NB4 (cell line): ENCODE results near the gene SPSB3.

Experiments
- DNase-seq: peaks from one replicate; pipeline ENCODE4 v3.0.0; 2010; ENCODE audit warnings: low read depth
- H3K4me3 ChIP-seq: one replicate; pipeline ENCODE4 v1.5.1; 2011; ENCODE audit warnings: mild to moderate bottlenecking, low read depth, low read length, moderate library complexity
- MAX ChIP-seq: IDR thresholded peaks from 2 replicates; pipeline ENCODE4 v1.6.1; 2011; ENCODE audit warnings: low read depth, low read length
- MYC ChIP-seq: IDR thresholded peaks from 2 replicates; pipeline ENCODE4 v1.6.1; 2011; ENCODE audit warnings: low read depth, low read length
- POLR2A ChIP-seq: IDR thresholded peaks from 2 replicates; pipeline ENCODE4 v1.6.1; 2011; ENCODE audit warnings: mild to moderate bottlenecking; ENCODE audit not compliant: insufficient read length; ENCODE audit errors: extremely low read depth
- TF ChIP-seq, protein P1 (sequence below): IDR thresholded peaks from one replicate; pipeline ENCODE4 v1.5.1; 2012; ENCODE audit warnings: low read depth, low read length

The SPSB3 gene

GRCh38 chr16:1779741-1780676 is 2.4 kb downstream of the SPSB3 start:
- no peak overlapping the region for H3K4me3 ChIP-seq
- TF ChIP-seq MYC (no peak), POLR2A (no peak), MAX (no peak)
- TF ChIP-seq, protein P1, sequence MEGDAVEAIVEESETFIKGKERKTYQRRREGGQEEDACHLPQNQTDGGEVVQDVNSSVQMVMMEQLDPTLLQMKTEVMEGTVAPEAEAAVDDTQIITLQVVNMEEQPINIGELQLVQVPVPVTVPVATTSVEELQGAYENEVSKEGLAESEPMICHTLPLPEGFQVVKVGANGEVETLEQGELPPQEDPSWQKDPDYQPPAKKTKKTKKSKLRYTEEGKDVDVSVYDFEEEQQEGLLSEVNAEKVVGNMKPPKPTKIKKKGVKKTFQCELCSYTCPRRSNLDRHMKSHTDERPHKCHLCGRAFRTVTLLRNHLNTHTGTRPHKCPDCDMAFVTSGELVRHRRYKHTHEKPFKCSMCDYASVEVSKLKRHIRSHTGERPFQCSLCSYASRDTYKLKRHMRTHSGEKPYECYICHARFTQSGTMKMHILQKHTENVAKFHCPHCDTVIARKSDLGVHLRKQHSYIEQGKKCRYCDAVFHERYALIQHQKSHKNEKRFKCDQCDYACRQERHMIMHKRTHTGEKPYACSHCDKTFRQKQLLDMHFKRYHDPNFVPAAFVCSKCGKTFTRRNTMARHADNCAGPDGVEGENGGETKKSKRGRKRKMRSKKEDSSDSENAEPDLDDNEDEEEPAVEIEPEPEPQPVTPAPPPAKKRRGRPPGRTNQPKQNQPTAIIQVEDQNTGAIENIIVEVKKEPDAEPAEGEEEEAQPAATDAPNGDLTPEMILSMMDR: no peak
- DNase-seq: no peak

DNA sequence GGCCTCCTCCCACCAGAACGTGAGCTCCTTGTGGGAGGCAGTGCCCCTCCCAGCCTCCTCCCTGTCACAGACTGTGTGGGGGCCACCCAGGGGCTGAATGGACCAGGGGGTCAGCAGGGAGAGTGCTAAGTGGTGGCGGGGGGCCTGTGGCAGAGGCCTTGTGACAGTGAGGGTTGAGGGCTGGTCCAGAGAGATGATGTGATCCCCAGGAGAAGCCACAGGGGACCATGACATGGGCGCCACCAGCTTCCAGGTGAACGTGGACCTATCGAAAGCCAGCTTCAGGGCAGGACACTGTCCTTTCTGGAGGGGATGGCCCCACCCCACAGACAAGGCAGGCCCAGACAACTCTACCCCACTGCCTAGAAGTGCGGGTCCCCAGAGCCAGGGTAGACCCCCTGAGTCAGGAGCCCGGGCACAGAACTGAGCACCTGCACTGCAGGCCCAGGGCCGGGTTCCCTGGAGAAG is 3.1 kb downstream of the SPSB3 start:
- TF ChIP-seq, protein P1: no peak
- TF ChIP-seq POLR2A: no peak
- TF ChIP-seq MAX: no peak
- no peak for TF ChIP-seq MYC
- no peak for DNase-seq
- H3K4me3 ChIP-seq: no peak overlapping the region

DNA sequence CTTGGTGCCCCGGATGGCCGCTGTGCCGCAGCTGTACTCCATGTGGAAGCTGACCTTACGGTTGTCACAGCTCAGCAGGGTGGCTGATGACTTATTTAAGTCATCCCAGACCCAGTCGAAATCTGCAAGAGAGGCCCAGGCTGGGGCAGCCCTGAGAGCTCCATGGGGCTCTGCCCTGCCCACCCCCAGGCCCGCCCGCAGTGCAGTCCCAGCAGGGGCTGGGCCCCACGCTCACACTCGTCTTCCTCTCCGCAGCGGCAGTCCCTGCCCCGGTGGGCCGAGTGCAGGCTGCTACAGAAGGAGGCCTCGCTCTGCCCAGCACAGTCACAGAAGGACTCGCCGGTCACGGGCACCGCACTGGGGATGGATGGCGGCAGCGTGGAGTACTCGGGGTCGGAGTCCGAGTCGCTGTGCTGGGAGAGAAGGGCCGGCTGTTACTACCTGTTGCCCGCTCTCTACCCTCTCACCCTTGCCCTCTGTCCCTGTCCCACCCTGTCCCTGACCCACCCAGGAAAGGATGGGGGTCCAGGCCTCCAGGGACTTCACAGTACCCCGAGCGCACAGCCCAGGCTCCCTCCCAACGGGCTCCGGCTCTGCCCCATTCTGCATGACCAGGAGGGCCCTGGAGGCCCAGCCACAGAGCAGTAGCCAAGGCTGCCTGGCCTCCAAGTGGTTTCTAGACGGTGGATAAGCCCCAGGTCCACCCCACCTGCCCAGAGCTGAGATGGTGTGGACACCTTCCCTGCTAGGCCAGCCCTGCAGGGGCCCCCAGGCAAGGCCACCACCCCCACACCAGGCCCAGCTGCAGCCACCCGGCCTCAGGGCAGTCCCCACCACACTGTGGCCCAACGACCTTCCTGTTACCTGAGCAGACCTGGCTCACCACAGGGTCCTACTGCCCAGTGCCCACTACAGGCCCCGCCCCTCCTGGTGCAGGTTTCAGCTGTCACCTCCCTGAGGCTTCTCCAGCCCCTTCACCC is 3.9 kb downstream of the SPSB3 start:
- DNase-seq: no peak
- no peak overlapping the region for H3K4me3 ChIP-seq
- TF ChIP-seq, protein P1: no peak
- TF ChIP-seq MYC: no peak
- no peak for TF ChIP-seq MAX
- TF ChIP-seq POLR2A: no peak

GRCh38 chr16:1777375-1778199 is 4.8 kb downstream of the SPSB3 start:
- no peak for DNase-seq
- no peak overlapping the region for H3K4me3 ChIP-seq
- no peak for TF ChIP-seq MAX
- TF ChIP-seq, protein P1: no peak
- TF ChIP-seq MYC: no peak
- TF ChIP-seq POLR2A: no peak

GRCh38 chr16:1776991-1777374 is 5.4 kb downstream of the SPSB3 start:
- H3K4me3 ChIP-seq: no peak overlapping the region
- no peak for DNase-seq
- TF ChIP-seq, protein P1: no peak
- no peak for TF ChIP-seq MAX
- TF ChIP-seq POLR2A: no peak
- no peak for TF ChIP-seq MYC
